ENCODE measurements around the gene PIAS1.
"Not testable (repeated sequence)": the region's sequence is repeated elsewhere in the genome, so short reads cannot be mapped to it uniquely, and the experiment has no call there.

Gene PIAS1

DNA sequence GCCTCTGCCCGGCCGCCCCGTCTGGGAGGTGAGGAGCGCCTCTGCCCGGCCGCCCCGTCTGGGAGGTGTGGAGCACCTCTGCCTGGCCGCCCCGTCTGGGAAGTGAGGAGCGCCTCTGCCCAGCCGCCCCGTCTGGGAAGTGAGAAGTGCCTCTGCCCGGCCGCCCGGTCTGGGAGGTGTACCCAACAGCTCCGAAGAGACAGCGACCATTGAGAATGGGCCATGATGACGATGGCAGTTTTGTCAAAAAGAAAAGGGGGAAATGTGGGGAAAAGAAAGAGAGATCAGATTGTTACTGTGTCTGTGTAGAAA is 168.3 kb downstream of the PIAS1 start:
- DNase-seq = not testable (repeated sequence)

DNA sequence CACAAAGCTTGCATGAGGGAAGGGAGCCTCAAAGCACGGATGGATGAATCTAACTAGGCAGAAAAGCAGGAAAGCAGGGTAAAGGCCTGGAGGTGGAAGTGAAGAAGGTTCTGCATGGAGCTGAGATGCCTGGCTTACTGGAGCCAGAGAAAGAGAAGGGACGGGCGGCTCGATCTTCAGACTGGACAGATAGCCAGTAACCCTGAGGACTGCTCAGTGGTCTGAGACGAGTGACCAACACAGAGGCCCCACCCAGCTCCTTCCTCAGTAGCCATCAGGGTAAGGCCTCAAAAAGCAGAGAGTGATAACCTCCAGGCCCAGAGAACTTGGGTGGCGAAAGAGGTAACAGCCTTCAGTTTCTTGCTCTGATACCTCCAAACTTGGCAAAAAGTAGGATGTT is 169.1 kb downstream of the PIAS1 start:
- no peak for DNase-seq

DNA sequence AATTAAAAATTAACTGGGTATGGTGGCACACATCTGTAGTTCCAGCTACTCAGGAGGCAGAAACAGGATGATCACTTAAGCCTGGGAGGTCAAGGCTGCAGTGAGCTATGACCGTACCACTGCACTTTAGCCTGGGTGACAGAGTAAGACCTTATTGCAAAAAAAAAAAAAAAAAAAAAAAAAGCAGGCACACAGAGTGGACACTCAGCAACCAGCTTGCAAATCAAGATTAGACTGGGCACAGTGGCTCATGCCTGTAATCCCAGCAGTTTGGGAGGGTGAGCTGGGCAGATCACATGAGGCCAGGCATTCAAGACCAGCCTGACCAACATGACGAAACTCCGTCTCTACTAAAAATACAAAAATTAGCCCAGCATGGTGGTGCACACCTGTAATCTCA is 170.0 kb downstream of the PIAS1 start:
- no peak for DNase-seq

DNA sequence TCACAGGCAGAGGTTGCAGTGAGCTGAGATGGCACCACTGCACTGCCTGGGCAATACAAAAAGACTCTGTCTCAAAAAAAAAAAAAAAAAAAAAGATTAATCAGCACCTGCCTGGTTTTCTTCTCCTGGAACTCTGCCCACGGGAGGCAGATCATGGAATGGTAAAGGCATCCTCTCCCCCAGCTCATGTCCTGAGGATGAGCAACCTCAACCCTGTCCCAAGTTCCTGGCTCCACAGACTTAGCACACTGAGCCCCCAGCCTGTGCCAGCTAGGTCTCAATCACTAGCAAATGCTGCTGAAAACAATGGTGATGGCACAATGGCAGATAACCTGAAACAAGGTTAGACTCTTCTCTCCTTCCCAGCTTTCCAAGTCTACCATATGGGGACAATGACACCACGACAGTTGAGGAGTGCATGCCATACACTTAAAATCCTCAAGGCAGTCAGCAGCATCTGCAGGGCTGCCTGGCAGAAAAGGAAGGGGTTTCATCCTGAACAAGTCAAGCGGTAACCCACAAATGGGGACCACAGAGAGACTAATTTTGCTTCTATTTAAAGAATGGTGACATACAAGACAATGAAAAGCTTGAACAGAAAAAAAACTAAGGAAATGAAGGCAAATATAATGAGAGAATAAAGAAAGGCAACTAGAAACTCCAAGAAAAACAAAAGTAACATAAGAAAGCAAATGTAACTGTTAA is 170.6 kb downstream of the PIAS1 start:
- DNase-seq = no peak

DNA sequence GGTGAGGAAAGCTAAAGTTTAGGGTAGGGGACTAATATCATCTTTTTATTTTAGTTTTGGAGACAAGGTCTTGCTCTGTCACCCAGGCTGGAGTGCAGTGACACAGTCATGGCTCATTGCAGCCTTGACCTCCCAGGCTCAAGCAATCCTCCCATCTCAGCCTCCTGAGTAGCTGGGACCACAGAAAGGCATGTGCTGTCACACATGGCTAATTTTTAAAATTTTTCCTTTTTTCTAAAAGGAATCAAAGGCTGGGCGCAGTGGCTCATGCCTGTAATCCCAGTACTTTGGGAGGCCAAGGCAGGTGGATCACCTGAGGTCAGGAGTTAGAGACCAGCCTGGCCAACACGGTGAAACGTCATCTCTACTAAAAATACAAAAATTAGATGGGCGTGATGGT is 171.3 kb downstream of the PIAS1 start:
- not testable (repeated sequence) for DNase-seq

DNA sequence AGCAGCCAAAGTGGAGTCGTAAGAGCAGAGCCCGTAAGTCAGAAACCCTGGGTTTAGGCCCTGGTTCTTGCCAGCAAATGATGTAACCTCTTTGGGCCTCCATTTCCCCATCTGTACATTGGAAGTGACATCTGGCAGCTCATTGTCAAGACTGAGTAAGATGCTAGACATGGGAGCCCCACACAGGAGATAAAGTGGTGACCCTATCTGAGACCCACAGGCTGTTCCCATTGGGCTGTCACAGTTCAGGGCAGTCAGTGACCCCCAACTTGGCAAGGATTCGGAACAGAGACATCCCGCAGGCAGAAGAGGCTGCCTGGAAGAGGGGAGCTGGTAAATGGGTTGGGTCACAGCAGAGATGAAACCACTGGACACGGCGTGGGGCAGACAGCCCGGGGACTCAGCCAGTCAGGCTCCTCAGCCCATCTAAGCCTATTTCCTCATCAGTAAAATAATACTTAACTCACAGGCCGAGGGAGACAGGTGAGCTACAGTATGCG is 173.6 kb downstream of the PIAS1 start:
- no peak for DNase-seq

DNA sequence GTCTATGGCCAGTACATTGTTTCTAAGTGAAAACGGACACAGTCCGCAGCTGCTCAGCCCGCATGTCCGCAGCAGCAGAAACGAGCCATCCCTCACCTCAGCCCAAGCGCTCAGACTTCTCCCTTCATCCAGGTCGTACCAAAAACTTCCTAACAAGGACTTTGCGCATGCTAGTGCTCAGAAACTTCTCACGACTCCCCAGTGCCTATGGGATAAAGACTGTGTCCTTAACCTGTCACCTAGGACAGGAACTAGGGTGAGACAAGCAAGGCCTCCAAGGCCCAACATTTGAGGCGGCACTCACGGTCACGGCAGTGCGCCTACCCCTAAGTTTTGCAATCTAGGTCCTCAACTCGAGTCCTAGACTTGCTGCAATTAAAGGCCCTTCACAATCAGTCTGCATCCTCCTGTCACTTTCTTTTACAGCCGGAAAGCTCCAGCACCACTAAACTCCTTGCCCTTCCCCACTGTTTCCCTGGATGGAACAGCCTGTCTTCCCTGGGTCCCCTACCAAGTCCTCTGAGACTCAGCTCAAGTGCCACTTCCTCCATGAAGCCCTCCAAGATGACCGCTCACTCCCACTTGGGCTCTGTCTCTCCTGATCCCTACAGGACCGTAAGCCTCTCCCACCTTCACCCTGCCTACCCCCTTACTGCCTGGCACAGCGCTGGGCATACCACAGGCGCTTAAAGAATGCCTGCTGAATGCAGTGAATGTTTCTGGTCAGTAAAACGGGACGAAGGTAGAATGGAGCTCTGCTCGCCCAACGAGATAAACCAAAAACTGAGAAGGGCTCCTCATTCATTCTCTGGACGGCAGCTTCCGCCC is 174.2 kb downstream of the PIAS1 start:
- DNase-seq = no peak

DNA sequence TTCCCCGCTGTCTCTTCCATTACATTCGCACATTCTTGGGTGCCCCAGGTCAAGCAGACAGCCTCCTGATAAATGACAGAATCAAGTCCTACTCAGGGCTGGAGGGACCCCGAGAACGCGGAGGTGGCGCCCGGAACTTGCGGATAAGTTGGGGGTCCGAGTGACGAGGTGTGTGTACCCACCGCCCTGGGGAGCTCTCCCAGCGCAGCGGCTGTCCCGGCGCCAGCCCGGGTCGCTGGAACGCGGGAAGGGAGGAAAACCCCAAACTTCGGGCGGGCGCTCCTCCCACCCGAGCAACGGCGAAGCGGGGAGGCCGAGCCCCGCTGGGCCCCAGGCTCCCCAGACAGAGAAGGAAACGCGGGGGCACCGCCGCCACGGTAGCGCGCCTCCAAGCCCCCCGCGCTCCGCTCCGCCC is 174.9 kb downstream of the PIAS1 start:
- no peak for DNase-seq

DNA sequence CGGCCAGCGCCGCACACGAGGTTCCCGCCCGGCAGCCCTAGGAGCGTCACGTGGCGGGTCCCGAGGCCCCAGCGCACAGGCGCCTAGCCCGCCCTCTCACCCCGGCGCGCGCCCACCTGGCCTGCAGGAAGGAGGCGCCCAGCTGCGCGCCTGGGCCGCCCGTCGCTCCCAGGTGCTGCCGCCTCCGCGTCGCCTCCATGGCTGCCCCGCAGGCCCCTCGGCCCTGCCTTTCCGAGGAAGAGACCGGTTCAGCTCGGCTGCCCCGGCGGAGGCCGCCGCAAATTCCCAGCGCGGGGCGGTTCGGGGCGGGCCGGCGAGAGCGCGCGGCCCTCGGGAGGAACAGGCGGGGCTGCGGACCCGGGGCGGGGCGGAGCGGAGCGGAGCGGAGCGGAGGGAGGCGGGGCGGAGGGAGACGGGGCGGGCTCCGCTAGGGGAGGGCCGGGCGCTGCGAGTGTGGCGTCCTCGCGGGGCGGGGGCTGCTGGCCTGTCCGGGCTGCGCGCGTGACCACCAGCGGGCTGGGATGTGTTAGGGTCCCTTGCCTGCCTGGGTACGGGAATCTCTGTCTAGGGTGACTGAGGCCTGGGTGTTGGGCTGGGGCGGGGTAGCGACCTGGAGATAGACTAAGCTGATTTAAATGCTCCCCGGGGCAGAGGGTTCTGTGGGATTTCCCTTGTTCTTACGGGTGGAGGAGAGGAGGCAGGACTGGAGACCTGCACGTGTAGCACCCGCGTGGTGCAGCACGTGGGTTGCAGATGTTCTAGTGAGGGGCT is 175.5 kb downstream of the PIAS1 start, which contains the start of gene CLN6:
TSS of gene CLN6 (minus strand) at position 343 of the 771 bp plus-strand sequence. CDS start at position 199, 144 bp downstream.
- DNase-seq = peak; percentile 81

DNA sequence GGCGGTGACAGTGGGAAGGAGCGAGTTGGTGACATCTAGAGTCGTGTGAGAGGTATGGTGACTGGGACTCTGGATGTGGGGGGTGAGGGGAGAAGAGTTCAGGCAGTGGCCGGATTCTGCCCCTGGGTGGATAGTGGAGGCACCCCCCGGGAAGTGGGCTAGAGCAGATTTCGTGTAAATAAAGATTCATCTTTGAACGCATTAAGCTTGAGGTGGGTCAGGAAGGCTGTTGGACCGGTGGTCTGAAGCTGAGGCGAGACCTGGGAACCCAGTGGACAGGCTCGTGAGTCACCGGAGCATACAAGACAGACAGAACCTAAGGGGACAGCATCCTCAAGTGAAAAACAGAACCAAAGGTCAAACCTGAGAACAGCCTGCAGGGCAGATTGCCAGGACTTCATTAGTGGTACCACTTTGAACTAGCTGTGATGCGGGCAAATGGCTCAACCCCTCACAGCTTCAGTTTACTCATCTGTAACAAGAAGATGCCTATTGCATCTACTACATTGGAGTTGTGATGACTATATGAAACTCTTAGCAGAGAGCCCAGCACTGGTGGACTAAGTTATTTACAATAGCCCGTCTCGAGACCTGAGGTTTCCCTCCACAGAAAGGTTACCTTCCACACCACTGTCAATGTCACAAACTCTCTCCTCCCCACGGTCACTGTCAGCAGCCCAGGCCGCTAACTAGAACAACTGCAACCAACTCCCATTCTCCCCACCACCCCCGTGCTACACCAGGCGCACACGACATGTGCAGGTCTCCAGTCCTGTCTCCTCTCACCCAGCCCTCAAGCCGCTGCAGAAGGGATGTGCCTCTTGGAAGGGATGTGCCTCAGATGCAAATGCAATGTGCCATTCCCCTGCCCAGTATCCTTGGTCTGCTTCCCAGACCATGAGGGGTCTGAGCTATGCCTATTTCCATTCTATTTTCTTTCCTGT is 176.3 kb downstream of the PIAS1 start:
- no peak for DNase-seq

DNA sequence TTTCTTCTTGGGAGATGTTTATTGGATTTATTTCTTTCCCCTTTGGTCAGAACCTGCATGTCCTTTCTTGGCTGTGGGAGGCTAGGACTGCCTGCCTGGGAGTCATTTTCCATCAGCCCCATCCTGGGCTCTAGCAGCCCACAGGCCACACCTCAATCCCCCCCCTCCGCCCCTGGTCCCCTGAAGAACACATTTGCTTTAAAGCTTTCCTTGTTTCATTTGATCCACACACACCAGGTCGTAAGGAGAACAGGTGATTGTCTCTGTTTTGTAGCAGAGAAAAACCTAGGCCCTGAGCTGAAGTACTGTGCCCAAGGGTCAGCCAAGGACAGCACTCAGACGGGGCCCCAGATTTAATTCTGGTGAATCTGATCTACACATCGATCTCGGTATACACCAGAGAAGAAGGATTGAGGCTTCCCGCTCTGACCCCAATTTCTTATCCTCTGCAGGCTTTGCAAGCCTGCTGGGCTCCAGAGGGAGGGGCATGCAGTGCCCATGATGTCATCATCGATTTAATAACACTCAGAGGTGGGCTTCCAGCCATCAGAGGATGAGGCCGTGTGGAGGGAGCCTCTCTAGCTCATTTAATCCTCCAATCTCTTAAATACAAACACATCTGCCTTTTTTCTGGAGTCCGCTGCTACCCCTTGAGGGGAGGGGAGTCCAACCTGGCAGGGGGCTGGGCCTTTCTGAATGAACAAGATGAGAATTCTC is 177.1 kb downstream of the PIAS1 start:
- no peak for DNase-seq

DNA sequence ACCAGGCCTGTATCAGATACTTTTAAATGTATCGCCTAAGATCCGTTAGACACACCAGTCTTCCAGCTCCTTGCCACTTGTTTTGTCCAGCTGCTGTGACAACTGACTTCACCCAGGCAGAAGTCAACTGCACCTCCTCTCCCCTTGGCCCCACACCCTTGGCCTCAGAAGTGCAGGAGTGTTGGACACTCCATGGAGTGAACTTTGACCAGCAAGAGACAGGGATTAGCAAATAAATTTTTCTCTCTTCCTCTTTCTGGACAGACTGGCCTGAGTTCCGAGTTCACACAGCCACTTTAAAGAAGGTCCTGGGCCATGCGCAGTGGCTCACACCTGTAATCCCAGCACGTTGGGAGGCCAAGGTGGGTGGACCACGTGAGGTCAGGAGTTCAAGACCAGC is 178.3 kb downstream of the PIAS1 start:
- no peak for DNase-seq

DNA sequence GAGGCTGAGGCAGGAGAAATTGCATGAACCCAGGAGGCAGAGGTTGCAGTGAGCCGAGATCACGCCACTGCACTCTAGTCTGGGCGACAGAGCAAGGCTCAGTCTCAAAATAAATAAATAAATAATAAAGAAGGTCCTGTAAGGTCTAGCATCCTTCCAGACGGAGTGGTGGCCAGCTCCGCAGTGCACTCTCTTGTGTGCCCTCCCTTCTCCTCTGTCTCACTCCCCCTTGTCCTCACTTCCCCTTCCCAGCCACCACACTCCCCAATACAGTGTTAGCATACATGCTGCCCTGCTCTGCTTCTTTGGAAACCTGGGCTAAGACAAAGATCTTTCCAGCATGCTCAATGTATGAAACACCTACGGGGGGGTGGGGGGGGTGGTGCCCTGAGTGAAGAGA is 178.8 kb downstream of the PIAS1 start:
- DNase-seq = no peak

DNA sequence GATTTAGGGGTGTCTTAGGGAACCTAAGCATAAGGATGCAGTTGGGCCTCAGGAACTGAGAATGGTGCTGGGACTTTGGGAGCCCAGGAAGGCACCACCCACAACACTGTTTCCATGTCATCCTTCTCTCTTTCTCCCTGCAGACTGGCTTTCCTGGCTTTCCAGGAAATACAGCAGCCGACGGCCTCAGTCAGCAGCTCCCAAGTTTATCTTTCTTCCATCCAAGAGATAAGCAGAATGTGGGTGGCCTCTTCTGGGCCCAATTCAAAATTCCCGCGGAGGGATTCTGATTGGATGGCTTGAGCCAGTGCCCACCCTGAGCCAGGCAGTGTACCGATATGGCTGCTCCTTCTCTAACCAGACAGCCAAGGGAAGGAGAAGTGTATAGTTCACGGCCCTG is 179.9 kb downstream of the PIAS1 start:
- no peak for DNase-seq

DNA sequence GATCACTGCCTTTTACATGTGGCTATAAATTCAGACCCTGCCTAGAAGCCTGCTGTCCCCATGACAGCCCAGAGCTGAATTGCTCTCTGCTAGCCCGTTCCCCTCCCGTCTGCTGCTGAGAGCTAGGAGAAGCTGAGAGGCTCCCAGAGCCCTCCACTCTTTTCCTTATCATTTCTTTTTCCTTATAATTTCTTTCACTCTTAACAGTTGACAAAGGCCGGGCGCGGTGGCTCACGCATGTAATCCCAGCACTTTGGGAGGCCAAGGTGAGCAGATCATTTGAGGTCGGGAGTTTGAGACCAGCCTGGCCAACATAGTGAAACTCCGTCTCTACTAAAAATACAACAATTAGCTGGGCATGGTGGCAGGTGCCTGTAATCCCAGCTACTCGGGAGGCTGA is 180.4 kb downstream of the PIAS1 start:
- DNase-seq = not testable (repeated sequence)

DNA sequence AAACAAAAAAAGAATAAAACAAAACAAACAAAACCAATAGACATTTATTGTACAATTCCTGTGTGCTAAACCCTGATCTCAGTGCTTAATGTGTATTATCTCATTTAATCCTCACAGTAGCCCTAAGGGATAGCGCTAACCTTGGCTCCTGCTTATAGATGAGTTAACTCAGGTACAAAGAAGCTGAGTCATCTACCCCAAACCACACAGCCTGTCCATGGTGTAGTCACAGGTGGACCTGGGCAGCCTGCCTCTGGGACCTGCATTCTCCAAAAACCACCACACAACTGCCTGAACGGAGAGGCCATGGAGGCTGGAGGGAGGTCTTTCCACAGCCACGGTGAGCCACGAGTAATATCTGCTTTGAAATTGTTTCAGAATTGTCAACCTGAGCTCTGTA is 180.9 kb downstream of the PIAS1 start:
- no peak for DNase-seq

DNA sequence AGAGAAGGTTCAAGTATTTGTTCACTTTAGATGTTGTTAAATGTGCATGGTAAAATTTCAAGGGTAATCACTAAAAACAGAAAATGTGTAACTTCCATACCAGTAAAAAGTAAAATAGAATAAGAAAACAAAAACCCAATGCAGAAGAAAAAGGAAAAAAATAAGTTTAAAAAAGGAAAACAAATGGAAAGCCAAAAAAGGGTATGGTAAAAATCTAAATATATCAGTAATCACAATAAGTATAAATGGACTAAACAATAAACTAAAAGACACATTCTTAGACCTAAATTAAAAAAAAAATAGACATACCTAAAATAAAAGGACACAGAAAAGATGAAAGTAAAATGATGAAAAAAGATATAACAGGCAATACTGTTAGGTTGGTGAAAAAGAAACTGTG is 184.9 kb downstream of the PIAS1 start:
- DNase-seq = no peak

DNA sequence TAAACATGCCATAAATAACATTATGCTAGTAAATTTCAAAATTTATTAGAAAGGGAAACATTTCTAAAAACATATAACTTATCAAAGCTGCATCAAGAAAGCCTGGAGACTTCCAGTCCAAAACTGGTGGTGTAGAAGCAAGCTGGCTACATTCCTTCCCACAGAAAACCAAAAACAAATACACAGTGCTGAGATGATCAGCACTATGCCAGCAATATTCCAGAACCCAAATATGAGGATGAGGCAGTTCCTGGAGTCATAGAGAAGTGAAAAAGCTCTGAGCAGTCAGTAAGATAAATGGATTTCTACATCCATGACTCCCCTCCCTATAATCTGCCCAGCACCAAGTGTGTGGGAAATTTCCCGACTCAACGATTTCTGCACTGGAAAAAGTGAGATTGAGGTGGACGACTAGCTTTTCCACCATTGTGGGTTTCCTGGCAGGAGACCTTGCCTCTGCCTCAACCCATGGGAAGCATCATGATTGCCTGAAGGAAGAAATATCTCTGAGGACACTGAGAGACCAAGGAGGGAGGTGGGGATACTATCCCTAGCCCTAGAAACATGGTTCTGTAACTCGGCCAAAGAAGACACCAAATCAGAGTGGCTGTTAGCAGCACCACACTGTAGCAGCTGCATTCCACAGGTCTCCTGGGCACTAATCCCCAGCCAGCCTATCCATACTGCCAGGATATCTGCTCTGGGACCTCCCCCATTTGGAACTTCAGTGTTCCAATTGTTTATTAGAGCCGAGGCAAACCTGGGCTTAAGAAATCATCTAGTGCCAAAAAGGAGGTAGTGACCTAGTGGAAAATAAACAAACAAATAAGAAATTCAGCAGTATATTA is 187.2 kb downstream of the PIAS1 start:
- DNase-seq = no peak
